Stomach (tissue), 4 donors: Measurements from ENCODE around the gene TMEM59L.

Source experiments
- POLR2A ChIP-seq, 4 donors: fragments of 450-650 bp; IDR thresholded peaks; one replicate each; pipeline ENCODE4 v1.6.1; 2016; ENCODE audit warnings: antibody characterized with exemption in 4 of 4, control low read depth in 2 of 4, mild to moderate bottlenecking in 1 of 4, moderate library complexity in 1 of 4
- POLR2AphosphoS5 ChIP-seq, 3 donors: sonication (generic); formaldehyde crosslinking; IDR thresholded peaks; one replicate each; pipeline ENCODE4 v1.6.1; 2016; ENCODE audit warnings: antibody characterized with exemption in 3 of 3

DNA sequence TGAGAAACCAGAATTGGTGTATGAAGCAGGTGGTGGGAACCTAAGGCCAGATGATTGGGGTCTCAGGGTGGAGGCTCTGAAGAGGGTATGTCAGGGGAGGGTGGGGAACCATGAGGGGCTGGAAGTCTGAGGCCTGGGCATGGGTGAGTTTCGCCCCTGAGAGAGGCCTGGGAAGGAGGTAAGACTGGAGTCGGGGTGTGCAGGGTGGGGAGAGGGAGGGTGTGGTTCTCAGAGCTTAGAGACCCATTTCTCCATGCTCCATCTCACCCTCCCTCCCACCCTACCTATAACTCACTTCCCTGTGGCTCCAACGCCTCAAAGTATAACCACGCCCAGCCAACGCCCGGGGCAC, 23.1 kb downstream of the TMEM59L start:
- TF ChIP-seq POLR2AphosphoS5 (IDR thresholded peaks at IDR 0.05) (no peak), POLR2A (IDR thresholded peaks at IDR 0.05) (no peak)
